Nephron progenitor cell (in vitro differentiated cells): ENCODE results near the gene TMEM86A.

ENCODE experiments used
- DNase-seq: peaks from one replicate; pipeline ENCODE4 v3.0.0; 2021
- H3K27ac Mint-ChIP-seq: 2 replicates; pipeline ENCODE4 v1.8.0; 2021; ENCODE audit warnings: mild to moderate bottlenecking, moderate library complexity, mixed read lengths
- H3K27me3 Mint-ChIP-seq: 2 replicates; pipeline ENCODE4 v1.8.0; 2021; ENCODE audit warnings: mild to moderate bottlenecking, low read depth, mixed read lengths; ENCODE audit not compliant: poor library complexity
- H3K36me3 Mint-ChIP-seq: 2 replicates; pipeline ENCODE4 v1.8.0; 2021; ENCODE audit warnings: low read depth, mixed read lengths
- H3K4me1 Mint-ChIP-seq: 2 replicates; pipeline ENCODE4 v1.8.0; 2021; ENCODE audit warnings: mixed read lengths
- H3K4me3 Mint-ChIP-seq: 2 replicates; pipeline ENCODE4 v1.8.0; 2021; ENCODE audit warnings: mild to moderate bottlenecking, moderate library complexity, mixed read lengths
- H3K9me3 Mint-ChIP-seq: 2 replicates; pipeline ENCODE4 v1.8.0; 2021; ENCODE audit warnings: mild to moderate bottlenecking, moderate library complexity, mixed read lengths
- CTCF ChIP-seq: fragments of 200-600 bp; sonication (generic); IDR thresholded peaks from 2 replicates; pipeline ENCODE4 v1.5.0; 2021; ENCODE audit warnings: antibody characterized with exemption

Gene TMEM86A

GRCh38 chr11:18739685-18740084 lies 41.1 kb downstream of the TMEM86A start:
- Mint-ChIP-seq H3K27ac (no peak overlapping the region), H3K4me3 (no peak overlapping the region), H3K4me1 (no peaks in the 10 kb centered on the region), H3K36me3 (no peaks in the 10 kb centered on the region), H3K27me3 (peaks cover 8% of the 10 kb centered on the region), H3K9me3 (no peaks in the 10 kb centered on the region)
- no peak for DNase-seq
- no peak for TF ChIP-seq CTCF

GRCh38 chr11:18741783-18742182 lies 43.2 kb downstream of the TMEM86A start:
- no peaks in the 10 kb centered on the region for H3K36me3 Mint-ChIP-seq
- DNase-seq: no peak
- TF ChIP-seq CTCF: no peak
- peaks cover 7% of the 10 kb centered on the region for H3K27me3 Mint-ChIP-seq
- H3K4me3 Mint-ChIP-seq: no peak overlapping the region
- H3K27ac Mint-ChIP-seq: no peak overlapping the region
- H3K4me1 Mint-ChIP-seq: no peaks in the 10 kb centered on the region
- no peaks in the 10 kb centered on the region for H3K9me3 Mint-ChIP-seq

- H3K27ac Mint-ChIP-seq: no peak overlapping the region
- H3K4me3 Mint-ChIP-seq: no peak overlapping the region
- H3K9me3 Mint-ChIP-seq: no peaks in the 10 kb centered on the region
- H3K4me1 Mint-ChIP-seq: no peaks in the 10 kb centered on the region
- H3K36me3 Mint-ChIP-seq: no peaks in the 10 kb centered on the region
- no peak for DNase-seq
- TF ChIP-seq CTCF: no peak
- H3K27me3 Mint-ChIP-seq: peaks cover 4% of the 10 kb centered on the region
Observed at GRCh38 chr11:18743365-18743764, 44.8 kb downstream of the TMEM86A start.

- Mint-ChIP-seq H3K4me1 (peaks cover 3% of the 10 kb centered on the region), H3K27me3 (peaks cover 4% of the 10 kb centered on the region), H3K36me3 (no peaks in the 10 kb centered on the region), H3K9me3 (no peaks in the 10 kb centered on the region), H3K27ac (no peak overlapping the region), H3K4me3 (no peak overlapping the region)
- TF ChIP-seq CTCF: no peak
- DNase-seq: no peak
Observed at GRCh38 chr11:18743900-18744514, 45.4 kb downstream of the TMEM86A start.

- no peaks in the 10 kb centered on the region for H3K9me3 Mint-ChIP-seq
- no peak overlapping the region for H3K27ac Mint-ChIP-seq
- no peaks in the 10 kb centered on the region for H3K36me3 Mint-ChIP-seq
- no peak for DNase-seq
- peaks cover 12% of the 10 kb centered on the region for H3K4me1 Mint-ChIP-seq
- TF ChIP-seq CTCF: no peak
- H3K27me3 Mint-ChIP-seq: peaks cover 4% of the 10 kb centered on the region
- no peak overlapping the region for H3K4me3 Mint-ChIP-seq
Observed at GRCh38 chr11:18745251-18745650, 46.7 kb downstream of the TMEM86A start.

- no peak for DNase-seq
- Mint-ChIP-seq H3K36me3 (no peaks in the 10 kb centered on the region), H3K27me3 (peaks cover 17% of the 10 kb centered on the region), H3K27ac (no peak overlapping the region), H3K9me3 (no peaks in the 10 kb centered on the region), H3K4me1 (peaks cover 12% of the 10 kb centered on the region), H3K4me3 (no peak overlapping the region)
- TF ChIP-seq CTCF: no peak
Observed at GRCh38 chr11:18748766-18749365, 50.3 kb downstream of the TMEM86A start.
